MCF 10A (cell line): ENCODE measurements around the gene GTF2B. TPM values are rescaled to one million over a fixed set of nuclear protein-coding genes. Genes with fewer than 3 reads are reported as not detected.
"Not testable (repeated sequence)": the region's sequence is repeated elsewhere in the genome, so short reads cannot be mapped to it uniquely, and the experiment has no call there.

Experiments
- BruUV-seq: library from RNA; stranded (reverse); fragments of 400-500 nt; replicated peaks from 2 replicates; lab custom pipeline; 2021; lab: Mats Ljungman, UMichigan
- CTCF ChIA-PET: fragments of 300-600 bp; sonication (Branson Sonifier 250); formaldehyde crosslinking; extraction: SDS; loops from one replicate; lab custom pipeline; 2021; ENCODE audit warnings: antibody characterized with exemption, inconsistent platforms; lab: Yijun Ruan, JAX
- POLR2A ChIA-PET: fragments of 300-600, 350-650 bp; sonication (Branson Sonifier 250); formaldehyde crosslinking; extraction: SDS; loops from one replicate; lab custom pipeline; 2020; ENCODE audit warnings: antibody characterized with exemption, inconsistent platforms; lab: Yijun Ruan, JAX
- DNase-seq: peaks from one replicate; pipeline ENCODE4 v3.0.0-alpha.2; 2018; ENCODE audit not compliant: unreplicated experiment
- H3K27ac Mint-ChIP-seq: one replicate; pipeline ENCODE4 v1.8.0; 2022; ENCODE audit warnings: mild to moderate bottlenecking, low read depth, mixed read lengths; ENCODE audit not compliant: unreplicated experiment
- H3K27me3 Mint-ChIP-seq: one replicate; pipeline ENCODE4 v1.8.0; 2022; ENCODE audit warnings: mixed read lengths; ENCODE audit not compliant: insufficient read depth, unreplicated experiment
- H3K36me3 Mint-ChIP-seq: one replicate; pipeline ENCODE4 v1.8.0; 2022; ENCODE audit warnings: mild to moderate bottlenecking, moderate library complexity, mixed read lengths; ENCODE audit not compliant: insufficient read depth, unreplicated experiment
- H3K4me1 Mint-ChIP-seq: one replicate; pipeline ENCODE4 v1.8.0; 2022; ENCODE audit warnings: mixed read lengths; ENCODE audit not compliant: insufficient read depth, unreplicated experiment
- H3K4me3 Mint-ChIP-seq: one replicate; pipeline ENCODE4 v1.8.0; 2022; ENCODE audit warnings: mild to moderate bottlenecking, moderate library complexity, mixed read lengths; ENCODE audit not compliant: unreplicated experiment
- H3K9me3 Mint-ChIP-seq: one replicate; pipeline ENCODE4 v1.8.0; 2022; ENCODE audit warnings: mixed read lengths; ENCODE audit not compliant: unreplicated experiment
- intact Hi-C: fragments of 100-400 bp; cut with micrococcal nuclease; formaldehyde crosslinking; loops from 2 replicates; pipeline ENCODE4 v1.14.1; 2022
- total RNA-seq: library from RNA; stranded (reverse); gene quantifications from 2 replicates; pipeline ENCODE4 v1.2.3, GENCODE V29; 2022
- TF ChIP-seq, protein P1 (sequence below): fragments of 200-600 bp; IDR thresholded peaks from one replicate; pipeline ENCODE4 v1.8.0; 2022; ENCODE audit warnings: antibody characterized with exemption, mild to moderate bottlenecking; ENCODE audit not compliant: unreplicated experiment

Gene GTF2B
- total RNA-seq, 1 experiment from 2014 or later, result 18.8 TPM

GRCh38 chr1:88851303-88852063, 39.9 kb downstream of the GTF2B start:
- no TSS peak for BruUV-seq

DNA sequence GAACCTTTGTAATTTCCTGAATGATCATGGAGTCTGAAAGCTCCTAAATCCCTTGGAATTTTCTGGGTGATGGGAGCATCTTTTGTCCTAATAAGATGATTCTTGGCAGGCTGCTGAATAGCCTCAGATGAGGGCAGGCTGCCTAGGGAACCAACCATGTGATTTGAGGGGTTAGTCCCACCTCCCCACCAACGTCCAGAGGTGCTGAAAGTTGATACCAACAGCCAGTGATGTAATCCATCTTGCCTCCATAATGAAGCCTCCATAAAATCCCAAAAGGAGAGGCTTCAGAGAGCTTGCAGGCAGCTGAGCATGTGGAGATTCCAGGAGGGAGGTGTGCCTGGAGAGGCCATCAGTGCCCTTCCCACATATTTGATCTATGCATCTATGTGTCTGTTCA, 43.7 kb downstream of the GTF2B start:
- ChIA-PET POLR2A (interaction anchor here (0.7 kb wide), 1 partner anchor 18 kb away, joined by 3 read pairs; no protein-coding TSS in a partner anchor), CTCF (interaction anchor here (0.7 kb wide), 1 partner anchor 29 kb away, joined by 5 read pairs; no protein-coding TSS in a partner anchor)
- intact Hi-C loops, result no loop called here
- peaks cover 40% of the 10 kb centered on the region for H3K36me3 Mint-ChIP-seq
- H3K27ac Mint-ChIP-seq, result no peak overlapping the region
- no peaks in the 10 kb centered on the region for H3K4me1 Mint-ChIP-seq
- TF ChIP-seq, protein P1, sequence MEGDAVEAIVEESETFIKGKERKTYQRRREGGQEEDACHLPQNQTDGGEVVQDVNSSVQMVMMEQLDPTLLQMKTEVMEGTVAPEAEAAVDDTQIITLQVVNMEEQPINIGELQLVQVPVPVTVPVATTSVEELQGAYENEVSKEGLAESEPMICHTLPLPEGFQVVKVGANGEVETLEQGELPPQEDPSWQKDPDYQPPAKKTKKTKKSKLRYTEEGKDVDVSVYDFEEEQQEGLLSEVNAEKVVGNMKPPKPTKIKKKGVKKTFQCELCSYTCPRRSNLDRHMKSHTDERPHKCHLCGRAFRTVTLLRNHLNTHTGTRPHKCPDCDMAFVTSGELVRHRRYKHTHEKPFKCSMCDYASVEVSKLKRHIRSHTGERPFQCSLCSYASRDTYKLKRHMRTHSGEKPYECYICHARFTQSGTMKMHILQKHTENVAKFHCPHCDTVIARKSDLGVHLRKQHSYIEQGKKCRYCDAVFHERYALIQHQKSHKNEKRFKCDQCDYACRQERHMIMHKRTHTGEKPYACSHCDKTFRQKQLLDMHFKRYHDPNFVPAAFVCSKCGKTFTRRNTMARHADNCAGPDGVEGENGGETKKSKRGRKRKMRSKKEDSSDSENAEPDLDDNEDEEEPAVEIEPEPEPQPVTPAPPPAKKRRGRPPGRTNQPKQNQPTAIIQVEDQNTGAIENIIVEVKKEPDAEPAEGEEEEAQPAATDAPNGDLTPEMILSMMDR, result no peak
- BruUV-seq, result no TSS peak
- no peaks in the 10 kb centered on the region for H3K27me3 Mint-ChIP-seq
- no peaks in the 10 kb centered on the region for H3K9me3 Mint-ChIP-seq
- DNase-seq, result no peak
- H3K4me3 Mint-ChIP-seq, result no peak overlapping the region

More at GRCh38 chr1:88851303-88852063, 39.9 kb downstream of the GTF2B start:
- Mint-ChIP-seq H3K27me3 (no peaks in the 10 kb centered on the region), H3K4me1 (peaks cover 4% of the 10 kb centered on the region), H3K27ac (no peak overlapping the region), H3K36me3 (peaks cover 58% of the 10 kb centered on the region), H3K4me3 (no peak overlapping the region), H3K9me3 (no peaks in the 10 kb centered on the region)
- intact Hi-C loops, result no loop called here
- TF ChIP-seq, protein P1, result no peak
- DNase-seq, result no peak
- ChIA-PET POLR2A (interaction anchor here (0.5 to 1.4 kb wide), 2 partner anchors 9 to 170 kb away, joined by 3 to 5 read pairs; no protein-coding TSS in a partner anchor), CTCF (interaction anchor here (0.8 to 1.2 kb wide), 4 partner anchors 21 to 1767 kb away, joined by 3 to 9 read pairs (median 4); no protein-coding TSS in a partner anchor)

GRCh38 chr1:88825721-88826120, 65.6 kb downstream of the GTF2B start:
- Mint-ChIP-seq H3K36me3 (peaks cover 42% of the 10 kb centered on the region), H3K27me3 (no peaks in the 10 kb centered on the region), H3K4me3 (no peak overlapping the region), H3K4me1 (no peaks in the 10 kb centered on the region), H3K9me3 (no peaks in the 10 kb centered on the region), H3K27ac (no peak overlapping the region)
- ChIA-PET CTCF (interaction anchor here (0.5 kb wide), 1 partner anchor 179 kb away, joined by 3 read pairs; no protein-coding TSS in a partner anchor), POLR2A (no interaction called here)
- TF ChIP-seq, protein P1, result no peak
- DNase-seq, result no peak
- intact Hi-C loops, result loop anchor here (10.0 kb wide), 1 partner anchor 91 kb away; no protein-coding TSS in a partner anchor
- no TSS peak for BruUV-seq

- H3K9me3 Mint-ChIP-seq, DNase-seq, H3K4me1 Mint-ChIP-seq, POLR2A ChIA-PET, H3K27me3 Mint-ChIP-seq, H3K27ac Mint-ChIP-seq, BruUV-seq, H3K4me3 Mint-ChIP-seq: not testable (repeated sequence)
- H3K36me3 Mint-ChIP-seq, result peaks cover 65% of the 10 kb centered on the region
- intact Hi-C loops, result loop anchor here (10.0 kb wide), 1 partner anchor 85 kb away; no protein-coding TSS in a partner anchor
- CTCF ChIA-PET, result interaction anchor here (0.6 kb wide), 1 partner anchor 20 kb away, joined by 3 read pairs; no protein-coding TSS in a partner anchor
Observed at GRCh38 chr1:88819642-88820041, 71.7 kb downstream of the GTF2B start.
